Karpas-422 (cell line): ENCODE results near the gene PTGER1. TPM values are rescaled to one million over a fixed set of nuclear protein-coding genes. Genes with fewer than 3 reads are reported as not detected.
A peak's percentile ranks its signal among the peaks of the same experiment; 100 is the strongest.

Experiments
- DNase-seq: peaks from one replicate; pipeline ENCODE4 v3.0.0-alpha.2; 2015
- H2AFZ ChIP-seq: fragments of 200-600 bp; sonication (generic); 2 replicates; pipeline ENCODE4 v1.6.1; 2014; ENCODE audit warnings: antibody characterized with exemption, low read length, mixed read lengths
- H3K27ac ChIP-seq: fragments of 200-600 bp; sonication (generic); 2 replicates; pipeline ENCODE4 v1.5.1; 2014; ENCODE audit warnings: mild to moderate bottlenecking, low read length, moderate library complexity
- H3K27me3 ChIP-seq: fragments of 200-600 bp; sonication (generic); 2 replicates; pipeline ENCODE4 v1.6.1; 2014; ENCODE audit warnings: low read length, mixed read lengths
- H3K36me3 ChIP-seq: fragments of 200-600 bp; sonication (generic); 2 replicates; pipeline ENCODE4 v1.6.1; 2014; ENCODE audit warnings: low read length, mixed read lengths; ENCODE audit not compliant: insufficient read depth
- H3K4me1 ChIP-seq: fragments of 200-600 bp; sonication (generic); 2 replicates; pipeline ENCODE4 v1.6.1; 2014; ENCODE audit warnings: mild to moderate bottlenecking, low read length, mixed read lengths
- H3K4me2 ChIP-seq: fragments of 200-600 bp; sonication (generic); 2 replicates; pipeline ENCODE4 v1.6.1; 2014; ENCODE audit warnings: low read length, low read depth, mild to moderate bottlenecking; ENCODE audit not compliant: poor library complexity, severe bottlenecking
- H3K4me3 ChIP-seq: fragments of 200-600 bp; sonication (generic); 2 replicates; pipeline ENCODE4 v1.5.1; 2014; ENCODE audit warnings: mild to moderate bottlenecking, antibody characterized with exemption, low read length, mixed read lengths
- H3K79me2 ChIP-seq: fragments of 200-600 bp; sonication (generic); 2 replicates; pipeline ENCODE4 v1.6.1; 2014; ENCODE audit warnings: mild to moderate bottlenecking, low read length, mixed read lengths
- H3K9ac ChIP-seq: fragments of 200-600 bp; sonication (generic); 2 replicates; pipeline ENCODE4 v1.6.0; 2014; ENCODE audit warnings: low read length
- H3K9me2 ChIP-seq: fragments of 200-600 bp; sonication (generic), shearing (Covaris generic); replicated peaks from 2 replicates; pipeline ENCODE4 v1.6.0; 2014; ENCODE audit warnings: mild to moderate bottlenecking, low read length, moderate library complexity; ENCODE audit not compliant: insufficient read depth
- H3K9me3 ChIP-seq: fragments of 300-700, 200-600 bp; sonication (generic); 2 replicates; pipeline ENCODE4 v1.6.1; 2014; ENCODE audit warnings: low read length, mixed read lengths
- H4K20me1 ChIP-seq: fragments of 200-600 bp; sonication (generic); 2 replicates; pipeline ENCODE4 v1.6.1; 2014; ENCODE audit warnings: mild to moderate bottlenecking, antibody characterized with exemption, low read length, low read depth; ENCODE audit not compliant: insufficient read depth
- total RNA-seq: library from RNA; depleted of rRNA; stranded (reverse); fragments of >200 nt; shearing (Covaris generic); gene quantifications from 2 replicates; pipeline ENCODE4 v1.2.3, GENCODE V29; 2014; ENCODE audit warnings: low replicate concordance

The PTGER1 gene
- total RNA-seq, 1 experiment from 2014 or later = not detected

DNA sequence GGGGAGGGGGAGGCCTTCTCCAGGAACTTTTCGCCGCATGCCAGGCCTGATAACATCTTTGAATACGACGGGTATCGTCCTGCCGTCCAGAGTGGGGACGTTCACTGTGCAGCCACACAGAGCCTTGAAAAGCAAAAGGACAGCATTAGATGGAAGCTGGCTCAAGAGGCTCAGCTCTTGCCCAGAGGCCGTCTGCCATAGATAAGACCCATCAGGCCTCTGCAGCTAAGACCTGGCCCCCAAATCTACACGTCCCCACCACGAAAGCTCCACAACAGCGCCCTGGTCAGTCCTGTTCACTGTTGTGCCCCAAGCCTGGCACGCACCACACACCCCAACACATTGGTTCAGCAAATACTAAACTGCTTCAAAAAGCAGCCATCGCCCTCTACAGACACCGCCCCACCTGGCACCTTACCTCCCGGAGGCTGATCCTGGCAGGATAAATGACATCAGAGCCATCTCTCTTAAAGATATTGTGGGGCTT, 40.9 kb upstream of the PTGER1 start:
- Histone ChIP-seq H4K20me1 (peaks cover 28% of the 10 kb centered on the region), H2AFZ (no peak overlapping the region), H3K9me3 (no peaks in the 10 kb centered on the region), H3K9ac (no peak overlapping the region), H3K4me3 (peak overlapping the region; percentile 85; the same call in 1 of the 2 replicates), H3K36me3 (peaks cover 25% of the 10 kb centered on the region), H3K27me3 (no peaks in the 10 kb centered on the region), H3K4me2 (peak overlapping the region; percentile 93), H3K79me2 (peaks cover 21% of the 10 kb centered on the region), H3K4me1 (peaks cover 22% of the 10 kb centered on the region), H3K9me2 (no peaks in the 10 kb centered on the region), H3K27ac (no peak overlapping the region)
- no peak for DNase-seq

DNA sequence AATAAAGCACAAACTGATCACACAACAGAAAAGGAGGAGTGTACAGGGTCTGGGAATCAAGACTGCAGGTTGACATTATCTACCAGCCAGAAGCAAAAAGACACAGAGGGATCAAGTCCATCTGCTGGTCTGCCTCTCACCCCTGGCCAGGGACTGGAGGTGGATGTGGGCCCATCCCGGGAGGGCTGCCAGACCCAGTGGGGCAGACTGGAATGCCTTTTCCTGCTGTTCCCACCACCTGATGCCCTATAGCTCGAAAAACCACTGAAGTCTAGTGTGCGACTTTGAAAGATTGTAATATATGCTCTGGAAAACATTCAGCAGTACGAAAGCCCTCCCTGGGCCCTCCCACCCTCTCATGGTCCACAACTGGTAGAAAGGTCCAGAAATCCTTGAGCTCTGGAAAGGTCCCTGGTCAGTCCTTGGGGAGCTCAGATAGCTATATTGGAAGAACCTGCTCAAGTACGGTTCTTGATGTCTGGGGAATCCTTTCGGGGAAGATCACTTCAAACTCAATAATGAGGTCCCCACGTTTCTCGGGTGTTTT, 40.4 kb upstream of the PTGER1 start:
- no peaks in the 10 kb centered on the region for H3K9me2 ChIP-seq
- H3K27ac ChIP-seq = no peak overlapping the region
- no peak for DNase-seq
- no peaks in the 10 kb centered on the region for H3K9me3 ChIP-seq
- H2AFZ ChIP-seq = no peak overlapping the region
- peaks cover 25% of the 10 kb centered on the region for H3K36me3 ChIP-seq
- peaks cover 28% of the 10 kb centered on the region for H4K20me1 ChIP-seq
- peaks cover 22% of the 10 kb centered on the region for H3K4me1 ChIP-seq
- H3K79me2 ChIP-seq = peaks cover 21% of the 10 kb centered on the region
- no peak overlapping the region for H3K4me2 ChIP-seq
- no peak overlapping the region for H3K4me3 ChIP-seq
- no peaks in the 10 kb centered on the region for H3K27me3 ChIP-seq
- no peak overlapping the region for H3K9ac ChIP-seq

GRCh38 chr19:14514215-14514863, 39.2 kb upstream of the PTGER1 start:
- Histone ChIP-seq H3K79me2 (peaks cover 21% of the 10 kb centered on the region), H3K4me3 (no peak overlapping the region), H3K27ac (no peak overlapping the region), H3K4me2 (no peak overlapping the region), H3K4me1 (peaks cover 22% of the 10 kb centered on the region), H3K9me3 (no peaks in the 10 kb centered on the region), H3K27me3 (no peaks in the 10 kb centered on the region), H4K20me1 (peaks cover 28% of the 10 kb centered on the region), H2AFZ (no peak overlapping the region), H3K36me3 (peaks cover 25% of the 10 kb centered on the region), H3K9ac (no peak overlapping the region), H3K9me2 (no peaks in the 10 kb centered on the region)
- DNase-seq = no peak

DNA sequence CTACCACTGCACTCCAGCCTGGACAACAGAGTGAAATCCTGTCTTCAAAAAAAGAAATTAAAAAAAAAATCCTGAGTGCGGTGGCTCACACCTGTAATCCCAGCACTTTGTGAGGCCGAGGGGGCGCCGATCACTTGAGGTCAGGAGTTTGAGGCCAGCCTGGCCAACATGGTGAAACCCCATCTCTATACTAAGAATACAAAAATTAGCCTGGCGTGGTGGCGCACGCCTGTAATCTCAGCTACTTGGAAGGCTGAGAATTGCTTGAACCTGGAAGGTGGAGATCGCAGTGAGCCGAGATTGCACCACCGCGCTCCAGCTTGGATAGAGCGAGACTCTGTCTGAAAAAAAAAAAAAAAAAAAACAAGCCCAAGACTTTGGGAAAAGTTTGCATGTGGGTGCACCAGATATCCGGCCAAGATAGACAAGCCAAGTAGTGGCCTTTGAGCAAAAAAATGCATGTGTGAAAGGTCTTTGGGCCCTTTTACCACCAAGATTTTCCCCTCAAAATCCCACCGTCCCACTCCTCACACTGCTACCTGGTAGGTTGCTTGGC, 37.3 kb upstream of the PTGER1 start:
- Histone ChIP-seq H3K4me2 (no peak overlapping the region), H3K79me2 (peaks cover 14% of the 10 kb centered on the region)
- DNase-seq = no peak

DNA sequence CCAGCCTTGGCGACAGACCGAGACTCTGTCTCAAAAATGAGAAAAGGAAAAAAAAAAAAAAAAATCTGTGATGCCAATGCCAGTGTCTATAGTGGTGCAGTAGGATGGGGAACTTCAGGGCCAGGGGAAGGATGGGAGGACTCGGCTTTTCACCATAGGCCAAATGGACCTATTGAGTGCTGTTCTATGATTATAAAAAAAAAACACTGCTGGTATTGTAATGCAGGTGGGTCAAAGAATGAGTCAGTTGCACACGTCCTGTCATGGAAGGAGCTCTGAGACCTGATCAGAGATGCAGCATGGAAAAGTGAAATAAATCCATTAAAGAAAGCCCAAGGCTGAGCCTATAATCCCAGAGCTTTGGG, 36.1 kb upstream of the PTGER1 start:
- Histone ChIP-seq H2AFZ (no peak overlapping the region), H3K4me2 (no peak overlapping the region), H3K9ac (no peak overlapping the region), H3K27ac (no peak overlapping the region), H3K9me2 (no peaks in the 10 kb centered on the region), H3K4me3 (no peak overlapping the region), H3K79me2 (peaks cover 1% of the 10 kb centered on the region; the same call in 1 of the 2 replicates), H4K20me1 (peaks cover 13% of the 10 kb centered on the region), H3K4me1 (peaks cover 6% of the 10 kb centered on the region), H3K36me3 (peaks cover 18% of the 10 kb centered on the region), H3K27me3 (no peaks in the 10 kb centered on the region), H3K9me3 (no peaks in the 10 kb centered on the region)
- DNase-seq = no peak

More for the DNA sequence above, 37.3 kb upstream of the PTGER1 start:
- Histone ChIP-seq H4K20me1 (peaks cover 26% of the 10 kb centered on the region), H3K9ac (no peak overlapping the region), H3K9me2 (no peaks in the 10 kb centered on the region), H3K4me3 (no peak overlapping the region), H3K27me3 (no peaks in the 10 kb centered on the region), H2AFZ (no peak overlapping the region), H3K36me3 (peaks cover 25% of the 10 kb centered on the region), H3K4me1 (peaks cover 17% of the 10 kb centered on the region), H3K9me3 (no peaks in the 10 kb centered on the region), H3K27ac (no peak overlapping the region)

DNA sequence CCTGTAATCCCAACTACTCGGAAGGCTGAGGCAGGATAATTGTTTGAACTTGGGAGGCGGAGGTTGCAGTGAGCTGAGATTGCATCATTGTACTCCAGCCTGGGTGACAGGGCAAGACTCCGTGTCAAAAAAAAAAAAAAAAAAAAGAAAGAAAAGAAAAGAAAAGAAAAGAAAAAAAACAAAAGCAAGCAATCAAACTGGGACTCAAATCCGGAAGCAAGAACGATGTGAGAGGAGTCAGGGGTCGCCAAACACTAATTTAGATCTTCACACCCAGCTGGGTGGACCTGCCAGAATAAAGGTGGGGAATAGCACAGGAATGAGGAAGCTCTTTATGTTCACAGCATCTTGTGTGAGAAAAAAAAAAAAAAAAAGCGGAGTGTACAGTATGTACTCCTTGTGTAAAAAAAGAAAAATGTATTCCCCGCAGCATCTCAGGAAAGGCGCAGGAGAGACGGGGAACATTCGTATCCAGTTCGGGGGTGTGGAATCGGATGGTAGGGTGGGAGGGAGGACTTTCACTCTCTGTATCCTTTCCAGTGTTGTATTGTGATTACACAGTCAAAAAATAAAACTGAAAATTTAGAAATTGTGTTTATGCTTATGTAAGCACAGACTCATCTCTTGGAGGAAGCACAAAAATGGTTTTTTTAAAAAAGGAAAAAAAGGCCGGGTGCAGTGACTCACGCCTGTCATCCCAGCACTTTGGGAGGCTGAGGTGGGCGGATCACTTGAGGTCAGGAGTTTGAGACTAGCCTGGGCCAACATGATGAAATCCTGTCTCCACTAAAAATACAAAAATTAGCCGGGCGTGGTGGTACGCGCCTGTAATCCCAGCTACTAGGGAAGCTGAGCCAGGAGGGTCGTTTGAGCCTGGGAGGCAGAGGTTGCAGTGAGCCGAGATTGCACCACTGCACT, 35.4 kb upstream of the PTGER1 start:
- Histone ChIP-seq H3K27me3 (no peaks in the 10 kb centered on the region), H3K36me3 (peaks cover 12% of the 10 kb centered on the region), H3K4me2 (no peak overlapping the region), H3K4me3 (no peak overlapping the region), H4K20me1 (peaks cover 7% of the 10 kb centered on the region; the same call in 1 of the 2 replicates), H2AFZ (no peak overlapping the region), H3K9ac (no peak overlapping the region), H3K9me3 (no peaks in the 10 kb centered on the region), H3K4me1 (peaks cover 3% of the 10 kb centered on the region; the same call in 1 of the 2 replicates), H3K27ac (no peak overlapping the region), H3K79me2 (no peaks in the 10 kb centered on the region), H3K9me2 (no peaks in the 10 kb centered on the region)
- DNase-seq = no peak

- H2AFZ ChIP-seq = no peak overlapping the region
- no peak overlapping the region for H3K27ac ChIP-seq
- no peaks in the 10 kb centered on the region for H3K9me3 ChIP-seq
- H4K20me1 ChIP-seq = no peaks in the 10 kb centered on the region
- no peaks in the 10 kb centered on the region for H3K27me3 ChIP-seq
- H3K4me3 ChIP-seq = no peak overlapping the region
- DNase-seq = no peak
- H3K79me2 ChIP-seq = no peaks in the 10 kb centered on the region
- no peak overlapping the region for H3K4me2 ChIP-seq
- peaks cover 2% of the 10 kb centered on the region; the same call in 1 of the 2 replicates for H3K4me1 ChIP-seq
- H3K9ac ChIP-seq = no peak overlapping the region
- no peaks in the 10 kb centered on the region for H3K9me2 ChIP-seq
- H3K36me3 ChIP-seq = no peaks in the 10 kb centered on the region
Observed at GRCh38 chr19:14507704-14508542, 32.8 kb upstream of the PTGER1 start.
